AG04449 (cell line): Measurements from ENCODE around the gene C1orf50.

Source experiments
- CTCF ChIA-PET: fragments of 350-600 bp; formaldehyde crosslinking; extraction: SDS; loops from one replicate; lab custom pipeline; 2021; ENCODE audit warnings: antibody characterized with exemption; lab: Yijun Ruan, JAX
- POLR2A ChIA-PET: fragments of 400-600, 350-600 bp; formaldehyde crosslinking; extraction: SDS; loops from one replicate; lab custom pipeline; 2020; ENCODE audit warnings: antibody characterized with exemption, inconsistent platforms; lab: Yijun Ruan, JAX
- DNase-seq: peaks from one replicate; pipeline ENCODE4 v3.0.0-alpha.2; 2010; ENCODE audit warnings: low read depth, low spot score
- H3K4me3 ChIP-seq: 2 replicates; pipeline ENCODE4 v1.5.1; 2011; ENCODE audit warnings: low read depth, mild to moderate bottlenecking, control low read depth, low read length
- TF ChIP-seq, protein P1 (sequence below): IDR thresholded peaks from one replicate; pipeline ENCODE4 v1.5.1; 2011; ENCODE audit warnings: mild to moderate bottlenecking, moderate library complexity, low read length, control low read depth, inconsistent platforms; ENCODE audit not compliant: insufficient read depth; ENCODE audit errors: missing control alignments

The C1orf50 gene

DNA sequence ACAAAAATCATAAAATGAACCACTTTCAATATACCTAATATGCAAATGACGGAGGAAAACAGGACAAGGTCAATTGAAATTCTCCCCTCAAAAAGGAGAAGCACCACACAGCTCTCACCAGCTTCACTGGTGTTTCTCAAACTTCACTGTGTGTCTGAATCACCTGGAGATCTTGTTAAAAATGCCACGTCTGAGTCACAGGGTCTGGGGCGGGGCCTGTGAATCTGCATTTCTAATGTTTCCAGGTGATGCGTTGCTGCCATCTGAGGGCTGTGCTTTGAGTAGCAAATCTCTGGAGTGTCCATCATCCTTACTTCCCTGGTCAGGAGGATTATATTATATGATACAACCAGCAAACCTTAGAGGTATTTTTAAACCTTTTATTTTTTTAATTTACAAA lies 36.1 kb upstream of the C1orf50 start:
- POLR2A ChIA-PET: no interaction called here
- DNase-seq: no peak
- TF ChIP-seq, protein P1, sequence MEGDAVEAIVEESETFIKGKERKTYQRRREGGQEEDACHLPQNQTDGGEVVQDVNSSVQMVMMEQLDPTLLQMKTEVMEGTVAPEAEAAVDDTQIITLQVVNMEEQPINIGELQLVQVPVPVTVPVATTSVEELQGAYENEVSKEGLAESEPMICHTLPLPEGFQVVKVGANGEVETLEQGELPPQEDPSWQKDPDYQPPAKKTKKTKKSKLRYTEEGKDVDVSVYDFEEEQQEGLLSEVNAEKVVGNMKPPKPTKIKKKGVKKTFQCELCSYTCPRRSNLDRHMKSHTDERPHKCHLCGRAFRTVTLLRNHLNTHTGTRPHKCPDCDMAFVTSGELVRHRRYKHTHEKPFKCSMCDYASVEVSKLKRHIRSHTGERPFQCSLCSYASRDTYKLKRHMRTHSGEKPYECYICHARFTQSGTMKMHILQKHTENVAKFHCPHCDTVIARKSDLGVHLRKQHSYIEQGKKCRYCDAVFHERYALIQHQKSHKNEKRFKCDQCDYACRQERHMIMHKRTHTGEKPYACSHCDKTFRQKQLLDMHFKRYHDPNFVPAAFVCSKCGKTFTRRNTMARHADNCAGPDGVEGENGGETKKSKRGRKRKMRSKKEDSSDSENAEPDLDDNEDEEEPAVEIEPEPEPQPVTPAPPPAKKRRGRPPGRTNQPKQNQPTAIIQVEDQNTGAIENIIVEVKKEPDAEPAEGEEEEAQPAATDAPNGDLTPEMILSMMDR: no peak
- CTCF ChIA-PET: interaction anchor here (1.7 kb wide), 1 partner anchor 16 kb away, joined by 4 read pairs; no protein-coding TSS in a partner anchor
- H3K4me3 ChIP-seq: no peak overlapping the region

DNA sequence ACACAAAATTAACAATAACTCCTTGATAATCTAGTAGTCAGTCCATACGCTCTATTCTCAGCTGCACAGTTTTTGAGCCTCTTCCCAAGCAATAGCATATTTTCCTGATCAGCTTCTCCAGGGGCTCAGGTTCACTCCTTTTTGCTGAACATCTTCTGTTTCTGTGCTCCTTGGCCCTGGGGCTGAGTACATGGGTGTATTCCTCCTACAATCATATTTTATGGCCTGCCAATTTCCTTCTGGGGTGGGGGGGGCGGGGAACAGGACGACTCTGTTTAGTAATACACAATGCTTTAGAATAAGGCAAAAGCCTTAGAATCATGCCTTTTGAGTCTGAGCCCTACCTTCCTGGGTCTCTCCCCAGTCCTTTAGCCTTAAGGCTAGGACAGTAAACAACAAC lies 35.5 kb upstream of the C1orf50 start:
- POLR2A ChIA-PET: no interaction called here
- H3K4me3 ChIP-seq: no peak overlapping the region
- TF ChIP-seq, protein P1: no peak
- no peak for DNase-seq
- CTCF ChIA-PET: interaction anchor here (1.4 to 1.7 kb wide), 2 partner anchors 15 to 25 kb away, joined by 4 read pairs; no protein-coding TSS in a partner anchor

DNA sequence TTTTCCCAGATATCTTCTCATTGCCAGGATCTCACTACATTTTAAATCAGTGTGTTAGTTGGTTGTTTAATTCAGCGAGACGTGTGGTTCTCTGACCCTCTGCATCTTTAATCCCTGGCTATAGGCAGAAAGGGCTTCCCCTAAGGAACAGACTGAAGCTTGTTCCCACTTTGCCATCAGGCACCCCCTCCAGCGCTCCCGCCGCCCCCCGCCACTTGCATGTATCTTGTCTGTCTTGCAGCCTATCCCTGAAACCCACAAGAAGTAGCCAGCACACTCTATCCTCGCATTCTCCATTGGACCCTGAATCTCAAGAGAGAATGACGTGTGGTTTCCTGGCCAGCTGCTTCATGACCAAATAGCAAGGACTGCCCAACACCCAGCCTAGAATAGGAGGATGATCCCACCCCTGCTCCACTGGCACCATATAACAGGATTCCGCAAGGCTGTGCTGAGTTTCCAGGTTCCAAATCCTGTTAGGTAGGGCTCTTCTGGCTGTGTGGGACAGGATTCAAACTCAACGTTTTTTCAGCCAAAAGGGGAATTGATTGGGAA lies 34.8 kb upstream of the C1orf50 start:
- TF ChIP-seq, protein P1: no peak
- POLR2A ChIA-PET: no interaction called here
- DNase-seq: no peak
- CTCF ChIA-PET: interaction anchor here (1.4 to 1.7 kb wide), 2 partner anchors 15 to 25 kb away, joined by 4 read pairs; no protein-coding TSS in a partner anchor
- H3K4me3 ChIP-seq: no peak overlapping the region

DNA sequence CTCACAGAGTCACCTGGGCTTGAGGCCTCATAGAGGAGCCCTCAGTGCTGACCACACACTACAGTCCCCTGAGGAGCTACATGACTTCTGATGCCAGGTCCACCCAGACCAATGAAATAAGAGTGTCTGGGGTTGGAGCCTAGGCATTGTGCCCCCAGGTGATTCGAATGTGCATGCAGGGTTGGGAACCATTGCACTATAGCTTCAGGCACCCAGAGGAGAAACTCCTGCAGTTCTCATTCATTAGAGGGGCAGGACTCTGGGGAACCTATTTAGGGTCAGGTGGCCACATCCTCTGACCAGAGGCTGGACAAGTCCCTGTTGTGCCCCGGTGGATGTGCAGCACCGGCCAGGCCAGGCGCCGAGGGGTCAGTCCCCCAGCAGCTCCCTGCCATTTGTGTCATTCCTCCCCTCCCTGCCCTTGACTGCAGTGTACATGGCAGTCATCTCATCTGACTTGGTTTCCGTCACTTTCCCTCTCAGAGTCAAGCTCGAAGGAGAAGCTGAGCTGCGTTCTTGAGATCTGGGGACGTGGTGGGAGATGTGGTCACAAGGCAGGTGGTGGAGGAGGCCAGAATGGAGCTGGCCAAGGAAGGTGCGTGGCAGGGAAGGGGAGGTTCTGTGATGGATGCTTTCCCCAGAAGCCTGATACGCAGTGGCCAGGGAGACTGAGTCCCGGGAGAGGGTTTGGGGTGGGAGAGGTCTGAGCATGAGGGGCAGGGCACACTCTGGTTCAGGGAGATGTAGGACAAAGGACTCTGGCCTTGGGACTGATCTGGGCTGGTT lies 33.4 kb upstream of the C1orf50 start:
- ChIA-PET POLR2A (no interaction called here), CTCF (interaction anchor here (1.0 to 5.7 kb wide), 3 partner anchors 10 to 340 kb away, joined by 3 to 30 read pairs (median 5); no protein-coding TSS in a partner anchor)
- no peak overlapping the region for H3K4me3 ChIP-seq
- no peak for DNase-seq
- TF ChIP-seq, protein P1: no peak

DNA sequence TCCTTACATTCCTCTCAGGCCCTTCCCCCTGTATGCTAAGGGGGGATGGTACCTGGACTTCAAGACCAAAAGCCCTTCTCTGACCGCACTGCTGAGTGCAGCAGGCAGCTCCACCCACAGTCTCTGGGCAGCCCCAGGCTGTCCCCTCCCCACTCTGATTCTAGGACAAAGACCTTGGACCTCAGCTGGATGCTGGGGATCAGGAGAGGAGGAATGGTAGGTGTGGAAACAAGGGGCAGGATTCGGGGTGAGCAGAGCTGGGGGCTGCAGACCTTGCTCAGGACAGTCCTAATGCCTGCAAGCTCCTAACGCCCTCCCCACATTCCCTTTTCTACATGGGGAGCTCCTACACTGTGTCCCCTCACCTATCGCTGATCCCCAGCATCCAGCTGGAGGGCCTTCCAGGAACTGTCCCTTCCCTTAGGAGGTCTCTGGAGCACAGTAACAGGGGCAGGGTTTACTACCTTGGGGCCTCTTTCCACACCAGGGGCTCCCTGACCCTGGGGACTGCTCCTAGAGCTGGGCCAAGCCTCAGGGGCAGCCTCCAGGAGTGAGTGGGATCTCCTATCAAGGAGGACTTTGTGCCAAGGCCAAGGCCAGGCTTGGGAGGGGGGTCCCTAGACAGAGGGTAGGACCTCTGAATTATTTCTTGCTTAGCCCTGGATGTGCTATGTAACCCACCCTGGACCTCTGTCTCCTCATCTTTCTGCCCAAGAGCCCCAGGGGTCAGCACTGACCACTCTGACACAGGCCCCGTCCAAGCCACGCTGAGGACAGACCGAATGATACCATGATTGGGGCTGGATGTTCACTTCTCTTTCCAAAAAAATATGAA lies 32.6 kb upstream of the C1orf50 start:
- DNase-seq: no peak
- POLR2A ChIA-PET: no interaction called here
- CTCF ChIA-PET: interaction anchor here (1.0 to 5.7 kb wide), 3 partner anchors 9 to 339 kb away, joined by 3 to 30 read pairs (median 5); no protein-coding TSS in a partner anchor
- H3K4me3 ChIP-seq: no peak overlapping the region
- TF ChIP-seq, protein P1: no peak
